Activated CD8-positive, alpha-beta T cell treated with anti-CD3 and anti-CD28 coated beads for 36 hours (primary cell): ENCODE results near the gene LARP1B. TPM values are rescaled to one million over a fixed set of nuclear protein-coding genes. Genes with fewer than 3 reads are reported as not detected.
"Not testable (repeated sequence)": the region's sequence is repeated elsewhere in the genome, so short reads cannot be mapped to it uniquely, and the experiment has no call there.

Source experiments
- ATAC-seq: fragments of 200-7000 bp; cut with Tn5 transposase; one replicate; pipeline ENCODE4 v1.10.0; 2021; ENCODE audit warnings: mild to moderate bottlenecking, moderate library complexity
- CTCF ChIA-PET: fragments of 350-600 bp; sonication (Branson Sonifier 250); formaldehyde crosslinking; loops from one replicate; lab custom pipeline; 2021; ENCODE audit warnings: antibody characterized with exemption; lab: Charles Lee
- POLR2A ChIA-PET: fragments of 350-600 bp; sonication (Branson Sonifier 250); formaldehyde crosslinking; loops from one replicate; lab custom pipeline; 2021; ENCODE audit warnings: antibody characterized with exemption; lab: Charles Lee
- DNase-seq: peaks from one replicate; pipeline ENCODE4 v3.0.0-alpha.2; 2020
- H3K27ac Mint-ChIP-seq: one replicate; pipeline ENCODE4 v1.8.0; 2021; ENCODE audit warnings: mild to moderate bottlenecking, mixed read lengths
- H3K27me3 Mint-ChIP-seq: one replicate; pipeline ENCODE4 v1.8.0; 2021; ENCODE audit warnings: mixed read lengths
- H3K36me3 Mint-ChIP-seq: one replicate; pipeline ENCODE4 v1.8.0; 2021; ENCODE audit warnings: low read depth, mixed read lengths
- H3K4me1 Mint-ChIP-seq: one replicate; pipeline ENCODE4 v1.8.0; 2021; ENCODE audit warnings: low read depth, mixed read lengths
- H3K4me3 Mint-ChIP-seq: one replicate; pipeline ENCODE4 v1.8.0; 2021; ENCODE audit warnings: mild to moderate bottlenecking, moderate library complexity, mixed read lengths
- H3K9me3 Mint-ChIP-seq: one replicate; pipeline ENCODE4 v1.8.0; 2021; ENCODE audit warnings: mixed read lengths
- intact Hi-C: fragments of 100-400 bp; cut with micrococcal nuclease; formaldehyde crosslinking; loops from one replicate; pipeline ENCODE4 v1.10.0; 2022
- total RNA-seq, 2 experiments: library from RNA; stranded (reverse); gene quantifications; one replicate each; pipeline ENCODE4 v1.2.3, GENCODE V29; 2021
- TF ChIP-seq, protein P1 (sequence below): fragments of 200-600 bp; IDR thresholded peaks from one replicate; pipeline ENCODE4 v1.8.0; 2022; ENCODE audit warnings: antibody characterized with exemption, mild to moderate bottlenecking

Gene LARP1B
- total RNA-seq, 2 experiments from 2014 or later, result 23.8 to 23.9 TPM

DNA sequence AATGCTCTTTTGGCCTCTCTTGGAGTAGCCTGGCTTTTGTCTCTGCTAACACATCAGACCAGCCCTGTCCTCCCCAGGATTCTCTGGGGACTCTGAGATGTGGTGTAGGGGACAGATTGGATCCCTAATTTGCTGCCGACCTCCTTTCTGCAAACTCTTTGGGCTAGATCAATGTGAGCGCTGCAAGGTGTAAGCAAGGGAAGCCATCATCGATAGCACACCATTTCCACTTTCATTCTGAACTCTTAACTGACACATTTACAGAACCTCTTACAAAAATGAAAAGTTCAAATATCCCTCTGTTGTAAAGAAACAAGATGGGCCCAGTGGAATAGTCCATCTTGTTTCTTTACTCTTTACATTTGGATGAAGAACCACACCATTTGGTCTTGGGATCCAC is 179.9 kb downstream of the LARP1B start:
- Mint-ChIP-seq H3K9me3 (no peaks in the 10 kb centered on the region), H3K27ac (no peak overlapping the region), H3K36me3 (no peaks in the 10 kb centered on the region), H3K27me3 (peaks cover 2% of the 10 kb centered on the region), H3K4me1 (no peaks in the 10 kb centered on the region), H3K4me3 (no peak overlapping the region)
- DNase-seq, result no peak
- CTCF ChIA-PET, result no interaction called here
- no peak for ATAC-seq
- POLR2A ChIA-PET, result no interaction called here
- TF ChIP-seq, protein P1, sequence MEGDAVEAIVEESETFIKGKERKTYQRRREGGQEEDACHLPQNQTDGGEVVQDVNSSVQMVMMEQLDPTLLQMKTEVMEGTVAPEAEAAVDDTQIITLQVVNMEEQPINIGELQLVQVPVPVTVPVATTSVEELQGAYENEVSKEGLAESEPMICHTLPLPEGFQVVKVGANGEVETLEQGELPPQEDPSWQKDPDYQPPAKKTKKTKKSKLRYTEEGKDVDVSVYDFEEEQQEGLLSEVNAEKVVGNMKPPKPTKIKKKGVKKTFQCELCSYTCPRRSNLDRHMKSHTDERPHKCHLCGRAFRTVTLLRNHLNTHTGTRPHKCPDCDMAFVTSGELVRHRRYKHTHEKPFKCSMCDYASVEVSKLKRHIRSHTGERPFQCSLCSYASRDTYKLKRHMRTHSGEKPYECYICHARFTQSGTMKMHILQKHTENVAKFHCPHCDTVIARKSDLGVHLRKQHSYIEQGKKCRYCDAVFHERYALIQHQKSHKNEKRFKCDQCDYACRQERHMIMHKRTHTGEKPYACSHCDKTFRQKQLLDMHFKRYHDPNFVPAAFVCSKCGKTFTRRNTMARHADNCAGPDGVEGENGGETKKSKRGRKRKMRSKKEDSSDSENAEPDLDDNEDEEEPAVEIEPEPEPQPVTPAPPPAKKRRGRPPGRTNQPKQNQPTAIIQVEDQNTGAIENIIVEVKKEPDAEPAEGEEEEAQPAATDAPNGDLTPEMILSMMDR, result no peak
- intact Hi-C loops, result no loop called here

DNA sequence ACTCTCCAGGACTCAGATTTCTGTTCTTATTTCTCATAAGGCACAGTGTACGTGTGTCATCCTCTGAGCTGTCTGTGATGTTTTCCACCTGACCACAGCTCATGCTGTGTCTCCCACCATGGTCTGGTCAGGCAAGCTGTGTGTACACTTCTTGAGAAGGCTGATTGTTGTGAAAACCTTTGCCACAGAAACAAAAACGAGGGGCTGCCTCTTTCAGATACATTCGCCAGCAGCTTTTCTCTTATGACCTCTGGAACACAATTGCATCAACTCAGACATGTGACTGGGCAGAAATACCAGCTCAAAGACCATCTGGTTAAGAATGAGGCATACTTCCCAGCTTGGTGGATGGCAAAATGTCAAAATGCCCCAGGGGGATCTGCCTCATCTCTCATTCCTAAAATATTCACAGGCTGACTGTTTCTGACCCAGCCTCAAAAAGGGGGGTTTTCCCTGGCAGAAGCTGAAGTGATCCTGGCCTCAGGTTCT is 180.4 kb downstream of the LARP1B start:
- Mint-ChIP-seq H3K27ac (no peak overlapping the region), H3K9me3 (no peaks in the 10 kb centered on the region), H3K36me3 (no peaks in the 10 kb centered on the region), H3K4me1 (no peaks in the 10 kb centered on the region), H3K27me3 (peaks cover 1% of the 10 kb centered on the region), H3K4me3 (no peak overlapping the region)
- ChIA-PET CTCF (no interaction called here), POLR2A (no interaction called here)
- TF ChIP-seq, protein P1, result no peak
- intact Hi-C loops, result no loop called here
- no peak for ATAC-seq
- no peak for DNase-seq

DNA sequence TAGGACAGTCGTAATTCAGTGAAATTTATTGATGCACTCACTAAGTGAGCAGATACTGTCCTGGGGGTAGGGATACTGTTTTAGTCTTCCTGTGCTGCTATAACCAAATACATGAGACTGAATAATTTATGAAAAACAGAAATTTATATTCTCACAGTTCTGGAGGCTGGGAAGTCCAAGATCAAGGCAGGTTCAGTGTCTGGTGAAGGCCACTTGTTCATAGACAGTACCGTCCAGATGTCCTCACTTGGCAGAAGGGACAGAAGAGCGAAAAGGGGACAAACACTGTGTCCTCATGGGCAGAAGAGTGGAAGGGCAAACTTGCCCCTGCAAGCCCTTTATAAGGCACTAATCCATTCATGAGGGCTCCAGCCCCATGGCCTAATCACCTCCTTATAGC is 180.9 kb downstream of the LARP1B start:
- H3K27me3 Mint-ChIP-seq, result peaks cover 1% of the 10 kb centered on the region
- no peak overlapping the region for H3K4me3 Mint-ChIP-seq
- no peaks in the 10 kb centered on the region for H3K9me3 Mint-ChIP-seq
- H3K36me3 Mint-ChIP-seq, result no peaks in the 10 kb centered on the region
- TF ChIP-seq, protein P1, result no peak
- POLR2A ChIA-PET, result no interaction called here
- no peaks in the 10 kb centered on the region for H3K4me1 Mint-ChIP-seq
- intact Hi-C loops, result no loop called here
- ATAC-seq, result no peak
- no peak overlapping the region for H3K27ac Mint-ChIP-seq
- CTCF ChIA-PET, result no interaction called here
- no peak for DNase-seq

DNA sequence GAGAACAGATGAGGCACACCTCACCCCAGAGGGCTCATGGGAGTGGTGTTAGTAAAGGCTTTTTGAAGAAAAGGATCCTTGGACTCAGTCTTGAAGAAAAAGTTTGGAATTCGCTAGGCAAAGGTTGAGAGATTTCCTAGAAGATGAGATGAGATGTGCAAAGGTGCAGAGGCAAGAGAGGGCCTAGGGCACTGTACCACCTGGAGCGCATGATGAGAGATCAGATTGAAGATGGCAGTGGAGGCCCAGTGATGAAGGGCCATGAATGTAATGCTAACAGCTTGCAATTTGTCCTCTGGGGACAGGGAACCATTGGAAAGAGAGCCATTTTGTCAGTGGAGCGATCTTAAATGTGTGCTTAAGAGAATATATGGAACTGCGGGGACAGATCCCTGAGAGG is 181.5 kb downstream of the LARP1B start:
- ChIA-PET CTCF (no interaction called here), POLR2A (no interaction called here)
- H3K27me3 Mint-ChIP-seq, result peaks cover 1% of the 10 kb centered on the region
- H3K27ac Mint-ChIP-seq, result no peak overlapping the region
- H3K4me3 Mint-ChIP-seq, result no peak overlapping the region
- no peaks in the 10 kb centered on the region for H3K9me3 Mint-ChIP-seq
- intact Hi-C loops, result no loop called here
- ATAC-seq (no peak), DNase-seq (no peak)
- TF ChIP-seq, protein P1, result no peak
- H3K36me3 Mint-ChIP-seq, result no peaks in the 10 kb centered on the region
- no peaks in the 10 kb centered on the region for H3K4me1 Mint-ChIP-seq

DNA sequence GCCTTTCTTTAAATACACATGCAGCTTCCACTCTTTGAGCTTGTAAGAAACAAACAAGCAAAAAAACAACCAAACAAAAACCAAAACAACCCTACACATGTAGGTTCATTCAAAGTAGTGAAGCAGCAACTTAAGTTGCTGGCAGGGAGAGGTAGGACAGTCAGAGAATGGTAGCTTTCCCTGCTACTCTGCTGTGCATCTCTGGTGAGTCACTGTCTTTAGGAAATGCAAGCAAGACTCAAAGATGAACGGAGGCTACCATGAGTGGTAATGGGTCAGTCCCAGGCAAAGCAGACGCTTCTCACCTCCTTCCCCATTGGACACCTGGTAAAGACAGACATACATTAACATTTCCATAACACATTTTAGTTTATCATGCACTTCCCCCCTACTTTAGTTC is 183.3 kb downstream of the LARP1B start:
- TF ChIP-seq, protein P1, result no peak
- H3K4me3 Mint-ChIP-seq, result no peak overlapping the region
- intact Hi-C loops, result no loop called here
- peaks cover 1% of the 10 kb centered on the region for H3K27me3 Mint-ChIP-seq
- peaks cover 5% of the 10 kb centered on the region for H3K9me3 Mint-ChIP-seq
- ATAC-seq, result no peak
- no peaks in the 10 kb centered on the region for H3K36me3 Mint-ChIP-seq
- no peak overlapping the region for H3K27ac Mint-ChIP-seq
- no peak for DNase-seq
- ChIA-PET CTCF (no interaction called here), POLR2A (no interaction called here)
- H3K4me1 Mint-ChIP-seq, result no peaks in the 10 kb centered on the region

DNA sequence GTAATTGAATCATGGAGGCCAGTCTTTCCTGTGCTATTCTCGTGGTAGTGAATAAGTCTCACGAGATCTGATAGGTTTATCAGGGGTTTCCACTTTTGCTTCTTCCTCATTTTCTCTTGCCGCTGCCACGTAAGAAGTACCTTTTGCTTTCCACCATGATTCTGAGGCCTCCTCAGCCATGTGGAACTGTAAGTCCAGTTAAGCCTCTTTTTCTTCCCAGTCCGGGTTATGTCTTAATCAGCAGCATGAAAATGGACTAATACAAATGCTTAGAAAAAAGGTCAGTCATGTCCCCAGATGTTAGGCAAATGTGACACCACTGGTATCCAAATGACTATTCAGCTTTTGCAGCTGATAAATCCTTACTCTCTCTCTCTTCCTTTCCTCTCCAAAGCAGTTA is 184.3 kb downstream of the LARP1B start:
- ATAC-seq, H3K4me3 Mint-ChIP-seq, H3K27me3 Mint-ChIP-seq, H3K9me3 Mint-ChIP-seq, DNase-seq, POLR2A ChIA-PET, intact Hi-C loops, H3K27ac Mint-ChIP-seq, CTCF ChIA-PET, H3K4me1 Mint-ChIP-seq, H3K36me3 Mint-ChIP-seq: not testable (repeated sequence)
